ENCODE data around the gene C11orf71.

The C11orf71 gene

DNA sequence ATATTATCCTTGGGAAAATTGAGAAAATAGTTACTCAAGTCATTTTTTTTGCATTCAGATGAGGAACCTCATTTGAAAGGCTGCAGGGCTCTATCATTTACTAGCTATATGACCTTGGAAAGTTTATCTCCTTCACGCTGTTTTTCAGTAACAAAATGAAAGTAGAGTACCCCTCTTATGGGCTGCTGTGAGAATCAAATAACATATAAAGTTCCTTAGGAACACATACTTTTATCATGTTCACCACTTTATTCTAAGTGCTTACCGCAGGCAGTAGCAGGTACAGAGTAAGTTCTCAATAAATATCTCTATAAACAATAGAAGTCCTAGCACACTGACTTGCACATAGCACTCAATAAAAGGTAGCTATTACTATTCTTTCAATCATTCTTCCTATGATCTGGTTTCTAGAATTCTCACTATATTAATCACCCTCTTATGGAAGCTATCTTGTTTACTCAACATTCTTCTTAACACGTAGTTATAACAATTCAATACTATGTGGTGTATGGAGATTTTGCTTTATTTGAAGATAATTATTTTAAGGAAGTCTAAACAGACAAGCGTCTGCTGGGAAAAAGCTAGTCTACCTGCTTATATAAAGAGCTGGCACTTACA is 1.9 kb downstream of the C11orf71 start:
- DNase-seq: no peak

DNA sequence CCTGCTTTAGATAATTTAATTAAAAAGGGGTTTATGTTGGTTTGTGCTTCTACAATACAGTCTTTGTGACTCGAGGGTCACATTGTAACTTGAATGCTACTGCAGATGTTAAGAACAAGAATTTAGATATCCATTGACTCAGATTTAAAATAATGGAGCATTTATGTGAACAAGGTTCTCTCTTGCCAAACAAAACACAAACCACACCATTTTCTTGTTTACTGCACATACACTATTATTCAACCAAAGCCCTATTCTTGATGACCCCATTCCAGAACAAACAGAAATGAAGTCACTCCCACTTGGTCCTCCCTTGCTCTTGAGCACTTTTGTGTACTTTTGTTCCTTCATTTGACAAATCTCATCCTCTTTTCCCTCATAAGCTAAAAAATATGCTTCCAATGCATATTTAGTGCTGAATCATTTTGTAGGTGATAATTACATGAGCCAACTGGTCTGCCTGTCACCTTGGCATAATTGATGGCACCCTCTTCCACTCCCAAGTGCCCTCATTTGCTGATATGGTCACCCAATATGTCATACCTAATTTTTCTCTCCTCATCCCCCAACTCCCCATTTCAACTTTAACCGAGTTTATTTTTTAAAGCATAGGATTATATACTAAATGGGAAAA is 2.8 kb downstream of the C11orf71 start:
- DNase-seq: no peak

DNA sequence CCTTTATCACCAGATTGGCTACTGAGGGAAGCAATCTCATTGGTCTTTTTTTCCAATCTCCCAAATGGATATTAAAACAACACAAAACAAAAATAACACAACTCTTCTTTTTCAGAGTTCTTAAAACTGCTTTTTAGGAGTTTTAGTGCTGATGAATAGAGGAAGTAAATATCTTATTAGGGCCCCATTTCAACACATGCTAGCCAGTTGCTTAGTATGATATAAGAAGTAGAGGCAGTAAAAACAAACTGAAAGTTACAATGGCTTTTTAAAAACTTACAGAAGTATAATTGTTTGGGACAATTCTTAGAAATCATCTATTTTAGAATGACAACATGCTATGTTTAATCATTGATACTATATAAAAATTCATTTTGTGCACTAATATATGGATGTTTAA is 3.4 kb downstream of the C11orf71 start:
- no peak for DNase-seq

DNA sequence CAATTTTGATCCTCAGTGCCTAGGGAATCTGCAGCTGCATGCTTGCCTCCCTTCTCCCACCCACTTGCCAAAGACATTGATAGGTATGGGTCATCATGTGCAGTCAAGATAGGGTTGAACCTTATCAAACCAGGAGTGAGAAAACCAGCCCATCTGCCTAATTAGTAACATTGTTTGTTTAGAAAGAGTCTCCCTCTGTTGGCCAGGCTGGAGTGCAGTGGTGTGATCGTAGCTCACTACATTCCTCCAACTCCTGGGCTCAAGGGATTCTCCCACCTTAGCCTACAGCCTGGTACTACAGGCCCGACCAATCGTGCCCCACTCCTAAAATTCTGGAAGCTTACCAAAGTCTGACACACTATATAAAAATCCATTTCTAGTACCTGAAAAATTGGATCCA is 4.6 kb downstream of the C11orf71 start:
- no peak for DNase-seq

DNA sequence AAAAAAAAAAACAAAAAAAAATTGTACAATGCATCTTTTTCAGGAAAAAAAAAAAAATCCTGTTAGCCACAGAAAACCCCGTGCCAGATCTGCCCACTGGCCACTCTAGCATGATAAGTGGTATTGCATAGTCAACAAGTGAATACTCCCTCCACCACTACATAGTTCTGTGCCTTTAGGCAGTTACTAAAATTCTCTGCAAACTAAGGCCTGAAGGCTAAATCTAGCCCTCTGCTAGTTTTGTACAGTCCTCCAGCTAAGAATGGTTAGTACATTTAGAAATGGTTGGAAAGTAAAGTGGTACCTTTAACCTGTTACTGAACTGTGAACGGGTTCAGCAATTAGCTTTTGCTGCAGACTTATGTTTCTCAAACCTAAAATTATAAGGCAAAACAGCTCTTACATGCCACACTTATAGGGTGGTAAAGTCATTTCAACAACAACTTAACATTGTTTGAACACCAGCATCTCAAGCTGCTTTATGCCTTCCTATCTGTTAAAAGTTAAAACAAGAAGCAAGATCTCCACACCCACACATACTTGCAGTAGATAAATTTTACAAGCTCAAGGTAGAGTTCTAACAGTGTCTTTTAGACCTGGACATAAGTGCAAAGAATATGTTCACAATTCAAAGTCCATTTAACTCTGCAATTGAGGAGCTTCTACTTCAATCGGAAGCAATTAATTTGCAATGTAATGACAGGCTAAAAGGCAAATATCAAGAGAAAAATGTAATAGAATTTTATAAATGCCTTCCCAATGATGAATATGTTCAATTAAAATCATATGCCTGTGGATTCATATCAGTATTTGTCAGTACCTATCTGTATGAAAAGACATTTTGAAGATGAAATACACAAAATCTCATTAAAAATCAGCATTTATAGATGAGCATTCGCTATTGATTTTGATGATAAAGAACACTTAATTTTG is 7.3 kb downstream of the C11orf71 start:
- DNase-seq: no peak

DNA sequence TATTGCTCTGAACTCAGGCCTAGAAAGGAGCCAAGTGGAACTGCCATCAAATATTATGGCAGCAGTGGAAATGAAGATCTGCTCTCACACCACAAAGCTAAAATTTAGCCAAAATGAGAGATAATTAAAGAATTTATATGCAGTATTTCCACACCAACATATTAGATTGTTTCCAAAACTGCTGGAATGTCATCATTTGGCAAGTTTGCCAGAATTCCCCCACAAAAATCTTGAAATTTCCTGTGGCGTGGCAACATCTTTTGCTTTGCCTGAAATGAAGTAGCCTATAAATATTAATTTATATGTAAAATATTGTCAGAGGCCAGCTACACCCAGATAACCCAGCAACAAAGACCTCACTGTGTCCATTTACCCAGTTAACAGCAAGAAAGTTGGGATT is 13.8 kb downstream of the C11orf71 start:
- DNase-seq: no peak

DNA sequence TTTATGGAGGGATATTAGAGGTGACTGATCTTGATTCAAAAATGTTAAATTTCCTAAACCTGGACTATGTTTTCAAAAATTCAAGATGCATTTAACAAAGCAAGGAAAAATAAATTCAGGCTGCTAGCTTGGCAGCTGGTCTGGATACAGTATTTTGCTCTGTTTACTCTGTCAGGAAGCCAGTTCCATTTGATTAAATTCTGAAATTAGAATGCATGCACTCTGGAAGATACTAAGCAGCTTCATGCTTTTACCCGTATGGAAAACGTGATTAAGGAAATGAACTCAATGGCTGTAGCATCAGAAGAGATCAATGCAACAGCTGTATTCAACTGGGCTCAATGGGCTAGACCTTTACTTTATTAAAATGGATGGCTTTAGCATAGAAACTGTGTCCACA is 14.2 kb downstream of the C11orf71 start:
- no peak for DNase-seq

DNA sequence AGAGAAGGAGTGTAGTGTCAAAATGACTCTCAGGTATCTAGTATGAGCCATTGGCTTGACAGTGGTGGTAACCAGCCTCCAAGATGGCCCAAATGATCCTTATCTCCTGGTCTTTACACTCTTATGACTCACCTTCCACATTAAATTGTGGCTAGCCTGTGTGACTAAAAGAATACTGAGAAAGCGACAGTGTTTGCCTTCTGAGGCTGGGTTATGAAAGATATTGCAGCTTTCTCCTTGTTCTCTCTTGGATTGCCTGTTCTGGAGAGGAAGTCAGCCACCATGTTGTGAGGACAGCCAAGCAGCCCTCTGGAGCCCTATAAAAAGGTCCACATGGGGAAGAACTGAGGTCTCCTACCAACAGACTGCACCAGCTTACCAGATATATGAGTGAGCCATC is 15.8 kb downstream of the C11orf71 start:
- no peak for DNase-seq

DNA sequence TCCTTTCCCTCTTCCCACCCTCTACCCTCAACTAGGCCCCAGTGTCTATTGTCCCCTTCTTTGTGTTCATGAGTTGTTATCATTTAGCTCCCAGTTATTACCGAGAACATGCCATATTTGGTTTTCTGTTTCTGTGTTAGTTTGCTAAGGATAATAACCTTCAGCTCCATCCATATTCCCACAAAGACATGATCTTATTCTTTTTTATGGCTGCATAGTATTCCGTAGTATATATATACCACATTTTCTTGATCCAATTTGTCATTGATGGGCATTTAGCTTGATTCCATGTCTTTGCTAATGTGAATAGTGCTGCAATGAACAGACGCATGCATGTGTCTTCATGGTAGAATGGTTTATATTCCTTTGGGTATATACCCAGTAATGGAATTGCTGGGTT is 17.8 kb downstream of the C11orf71 start:
- DNase-seq: no peak

DNA sequence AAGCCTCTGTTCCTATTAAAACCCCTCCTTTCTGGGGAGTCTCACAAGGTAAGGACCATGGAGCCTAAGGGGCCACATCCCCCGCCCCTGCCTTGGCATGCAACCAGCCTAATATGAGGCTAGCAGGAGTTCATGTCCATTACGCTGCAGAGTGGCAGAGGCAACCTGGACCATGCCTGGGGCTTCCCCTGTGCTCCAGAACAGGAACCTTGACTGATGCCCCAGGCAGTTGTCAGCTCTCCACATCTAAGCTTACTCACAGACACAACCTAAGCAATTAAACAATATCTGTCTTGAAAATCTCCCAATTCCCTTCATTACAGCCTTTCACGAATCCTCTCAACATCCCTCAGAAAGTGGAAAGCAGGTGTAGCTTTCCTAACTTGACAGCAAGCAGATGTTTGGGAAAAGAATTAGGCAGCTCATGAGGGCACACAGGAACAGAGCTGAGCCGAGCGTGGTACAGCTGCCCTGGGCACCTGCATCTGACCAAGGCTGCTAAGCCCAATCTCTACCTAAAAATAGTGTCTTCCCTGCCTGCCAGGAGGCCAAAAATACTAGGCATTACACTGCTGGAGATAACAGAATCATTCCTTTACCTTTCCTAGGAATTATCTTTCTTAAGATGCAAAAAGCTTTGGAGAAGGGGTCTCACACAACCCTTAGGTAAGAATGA is 20.8 kb downstream of the C11orf71 start:
- DNase-seq: no peak

DNA sequence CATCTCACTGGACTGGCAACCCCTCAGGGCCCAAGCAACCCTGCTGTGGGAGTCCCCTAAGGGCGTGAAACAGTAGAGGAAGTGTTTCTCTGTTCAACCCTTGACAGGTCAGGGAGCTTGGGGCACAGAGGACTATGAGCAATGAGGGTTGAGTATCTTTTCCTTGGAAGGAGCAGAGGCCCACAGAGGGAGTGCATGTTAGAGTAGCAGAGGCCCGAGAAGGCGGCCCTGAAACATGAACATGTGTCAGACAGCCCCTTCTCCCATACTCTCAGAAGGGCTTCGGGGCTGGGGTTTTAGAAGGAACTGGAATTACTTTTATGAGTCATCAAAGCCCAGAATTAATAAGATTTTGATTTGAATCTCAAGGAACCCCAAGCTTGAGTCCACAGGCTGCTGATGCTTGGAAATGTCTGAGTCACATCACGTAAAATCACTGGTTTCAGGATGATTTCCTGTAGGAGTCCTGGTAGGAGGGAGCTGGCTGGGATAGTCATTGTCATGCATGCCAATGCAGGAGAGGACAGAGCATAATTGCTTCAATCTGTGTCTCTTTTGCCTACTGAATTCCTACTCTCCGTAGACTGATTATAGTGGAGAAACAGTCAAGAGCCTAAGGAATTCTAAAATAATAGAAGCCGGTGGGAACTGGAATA is 22.6 kb downstream of the C11orf71 start:
- DNase-seq: no peak

DNA sequence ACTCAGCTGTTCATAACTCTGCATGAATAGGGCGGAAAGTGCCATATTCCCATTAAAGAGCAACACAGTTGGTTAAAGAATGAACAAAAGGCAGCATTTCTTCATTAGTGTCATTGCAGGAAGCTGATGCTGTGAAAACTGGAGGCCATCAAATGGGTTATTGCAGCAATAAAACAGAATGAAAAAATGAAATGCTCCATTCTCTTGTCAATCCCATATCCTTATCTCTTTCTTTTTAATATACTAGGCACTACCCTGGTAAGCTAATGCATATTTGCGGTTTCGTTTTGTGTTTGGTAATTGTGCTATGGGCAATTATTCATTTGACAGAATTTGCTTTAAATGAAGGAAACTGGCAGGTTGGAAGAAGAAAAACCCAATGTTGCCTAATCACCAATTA is 25.3 kb downstream of the C11orf71 start:
- no peak for DNase-seq

DNA sequence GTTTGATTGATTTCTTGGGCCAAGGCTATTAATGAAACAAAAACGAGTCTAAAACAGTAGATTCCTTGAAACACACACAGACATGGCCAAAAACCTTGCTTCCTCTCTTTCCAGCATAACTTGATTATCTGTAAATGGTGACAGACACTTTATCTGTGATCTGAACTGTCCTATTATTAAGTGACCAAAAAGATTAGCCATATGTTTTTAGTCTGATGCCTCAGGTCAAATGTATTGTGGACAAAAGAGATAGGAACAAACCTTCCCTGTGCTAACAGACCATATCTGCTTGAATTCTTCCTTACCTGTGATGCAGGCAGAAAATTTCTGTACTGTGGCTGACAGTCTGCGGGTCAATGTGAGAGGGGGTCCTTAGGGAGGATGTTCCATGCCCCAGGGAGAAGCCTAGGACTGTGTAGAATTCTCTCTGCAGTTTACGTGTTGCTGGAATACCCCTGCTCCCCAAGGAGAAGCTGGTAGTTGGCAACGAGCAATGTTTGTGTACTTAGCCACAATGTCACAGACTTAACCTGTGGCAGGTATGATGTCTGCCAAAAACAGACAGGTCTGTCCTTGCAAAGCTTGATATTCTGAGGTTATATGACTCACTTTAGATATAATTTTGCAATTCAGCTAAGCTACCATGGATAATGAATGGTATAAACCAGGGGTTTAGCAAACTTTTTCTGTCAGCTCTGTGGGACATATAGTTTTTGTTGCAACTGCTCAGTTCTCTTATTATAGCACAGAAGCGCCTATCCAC is 31.2 kb downstream of the C11orf71 start:
- no peak for DNase-seq

DNA sequence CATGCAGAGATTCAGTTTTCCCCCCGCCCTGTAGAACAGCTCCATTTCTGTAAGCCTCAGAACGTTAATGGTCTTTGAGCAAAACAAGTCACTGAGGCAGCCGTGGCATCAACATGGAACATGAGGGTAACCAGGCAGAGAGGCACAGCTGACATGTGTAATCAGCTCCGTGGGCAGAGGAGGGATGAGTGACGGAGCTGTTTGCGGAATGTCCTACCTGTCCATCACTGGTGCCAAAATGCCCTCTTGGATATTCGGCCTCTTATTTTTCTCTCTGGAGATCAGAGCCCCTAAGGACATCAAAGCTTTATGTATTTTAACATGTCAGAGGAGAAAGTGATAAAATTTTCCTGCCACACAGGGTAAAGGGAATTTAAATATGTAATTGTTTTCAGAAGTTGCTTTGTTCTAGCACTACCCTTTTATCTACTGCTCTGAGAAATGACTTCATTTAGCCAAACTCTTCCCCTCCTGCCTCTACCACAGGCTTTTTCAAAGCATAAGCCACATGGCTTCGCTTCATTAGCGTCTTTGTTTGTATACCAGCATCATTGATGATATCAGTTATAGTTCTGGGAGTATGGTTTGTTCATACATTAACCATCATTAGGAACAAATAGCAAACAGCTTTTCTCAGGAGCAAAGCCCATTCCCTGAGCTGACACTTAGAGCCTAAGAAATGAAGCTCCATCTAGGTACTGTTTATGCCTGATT is 32.9 kb downstream of the C11orf71 start:
- DNase-seq: no peak

DNA sequence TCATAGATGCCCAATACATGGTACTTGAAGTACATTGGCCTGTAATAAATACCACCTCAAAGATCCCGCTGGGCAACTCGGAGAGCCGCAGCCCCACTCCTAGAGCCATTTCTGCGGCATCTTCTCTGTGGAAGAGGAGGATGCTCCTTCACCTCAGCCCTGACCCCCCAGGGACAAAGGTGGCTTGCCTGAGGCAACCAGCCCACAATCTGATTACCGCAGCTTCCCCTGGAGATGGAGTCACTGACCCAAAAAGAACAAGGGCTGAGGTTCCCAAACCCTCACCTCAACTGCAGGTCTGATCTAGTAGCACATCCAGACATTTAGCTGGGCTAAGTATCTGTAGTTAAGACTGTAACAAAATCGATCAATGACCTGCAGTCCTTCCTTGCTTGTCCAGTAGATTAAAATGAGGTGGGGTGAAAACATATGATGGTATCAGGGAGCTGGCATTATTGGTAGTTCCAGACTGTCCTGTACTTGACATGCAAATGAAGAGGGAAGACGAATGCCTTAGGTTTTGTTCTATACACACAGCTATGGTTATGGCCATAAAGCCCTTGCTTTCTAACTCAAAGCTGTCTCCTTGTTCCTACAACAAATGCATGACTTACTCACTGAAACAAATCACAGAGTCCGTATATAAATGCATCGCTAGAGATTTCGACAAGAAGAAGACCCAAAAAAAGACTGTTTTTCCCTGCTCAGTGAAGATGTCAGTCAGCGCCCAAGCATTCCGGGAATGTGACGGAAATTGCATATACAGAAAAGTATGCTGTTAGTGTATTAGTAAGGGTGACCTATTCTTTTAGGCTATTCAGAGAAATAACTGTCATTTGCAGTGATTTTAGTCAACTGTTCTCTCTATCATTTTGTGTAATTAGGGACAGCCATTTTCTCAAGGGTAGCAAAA is 33.7 kb downstream of the C11orf71 start:
- no peak for DNase-seq

DNA sequence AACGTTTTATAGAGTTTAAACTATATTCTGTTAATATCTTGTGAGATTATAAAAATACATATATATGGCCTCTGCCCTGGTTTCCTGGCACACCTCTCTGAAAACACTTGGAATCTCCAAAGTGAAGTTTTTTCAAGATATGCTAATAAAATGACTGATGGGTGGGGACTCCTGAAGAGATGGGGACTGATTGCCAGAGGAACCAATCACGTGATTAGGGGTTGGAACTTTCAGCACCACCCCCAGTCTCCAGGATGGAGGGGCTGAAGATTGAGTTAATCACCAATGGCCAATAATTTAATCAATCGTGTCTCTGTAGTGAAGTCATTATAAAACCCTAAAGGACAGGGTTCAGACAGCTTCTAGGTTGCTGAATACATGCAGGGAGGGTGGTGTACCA is 37.4 kb downstream of the C11orf71 start:
- no peak for DNase-seq

DNA sequence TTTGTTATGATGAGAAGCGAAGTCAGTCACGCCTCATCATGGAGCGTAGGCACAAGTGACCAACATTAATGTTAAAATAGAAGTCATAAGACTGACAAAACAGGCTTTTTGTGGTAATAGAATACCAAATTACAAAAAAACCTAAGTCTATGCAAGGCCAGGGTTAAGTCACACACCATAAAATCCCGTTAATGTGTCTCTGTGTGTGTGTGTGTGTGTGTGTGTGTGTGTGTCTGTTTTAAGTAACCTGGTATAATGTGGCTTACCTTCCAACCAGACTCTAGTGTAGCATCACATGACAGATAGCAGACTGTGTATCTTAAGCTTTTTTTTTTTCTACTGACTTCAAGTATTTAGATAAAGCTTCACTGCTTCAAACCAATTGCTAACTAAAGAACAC is 38.0 kb downstream of the C11orf71 start:
- DNase-seq: no peak

DNA sequence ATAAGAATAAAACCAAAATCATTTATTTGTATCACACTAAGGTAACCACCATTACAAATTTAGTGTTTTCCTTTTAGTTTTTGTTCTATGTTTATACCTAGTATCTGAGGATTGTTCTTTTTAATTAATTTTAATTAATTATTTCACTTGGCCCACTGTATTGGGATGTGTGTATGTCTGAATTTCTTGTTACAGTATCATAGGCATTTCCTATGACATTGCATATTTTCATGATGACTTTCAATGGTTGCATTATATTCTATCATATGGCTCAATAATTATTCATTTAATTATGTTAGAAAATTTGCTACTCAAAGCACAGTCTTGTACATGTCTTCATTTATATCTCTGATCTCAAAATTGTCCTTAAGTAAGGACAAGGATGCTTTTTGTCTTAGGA is 41.0 kb downstream of the C11orf71 start:
- no peak for DNase-seq

DNA sequence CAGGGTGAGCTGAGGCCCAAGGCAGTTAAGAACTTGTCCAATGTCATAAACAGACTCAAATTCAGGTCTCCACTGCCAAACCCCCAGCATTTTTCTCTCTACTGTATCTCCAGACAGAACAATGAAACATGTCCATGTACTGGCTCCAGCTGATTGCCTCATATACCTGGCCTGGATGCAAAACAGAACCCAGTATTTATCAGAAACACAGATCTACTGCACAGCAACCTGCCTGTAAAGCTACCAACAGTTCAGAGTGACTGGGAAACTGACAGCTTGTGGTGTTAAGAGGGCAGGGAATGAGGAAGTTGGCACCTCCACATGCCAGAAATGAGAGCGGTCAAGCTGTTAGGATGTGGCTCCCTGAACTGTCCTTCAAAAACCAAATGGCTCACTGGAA is 41.6 kb downstream of the C11orf71 start:
- DNase-seq: no peak

DNA sequence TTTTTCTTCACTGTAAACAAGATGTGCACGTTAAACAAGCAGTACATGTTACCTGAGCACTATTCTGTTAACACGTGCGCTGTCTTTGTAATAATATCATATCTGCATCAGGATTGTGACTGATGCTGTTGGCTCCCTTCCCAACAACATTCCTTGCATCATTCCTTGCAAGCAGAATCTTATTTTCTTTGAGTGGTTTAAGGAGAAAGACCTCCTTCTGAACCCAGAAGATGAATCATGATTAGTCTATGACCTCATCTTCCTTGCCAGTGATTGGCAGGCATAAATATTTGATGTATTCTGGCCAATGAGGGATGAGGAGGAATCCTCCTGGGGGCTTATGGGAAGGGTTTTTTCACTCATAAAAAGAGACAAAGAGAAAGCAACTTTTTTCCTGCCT is 46.2 kb downstream of the C11orf71 start:
- no peak for DNase-seq

Measured in stimulated activated CD4-positive, alpha-beta T cell treated with anti-CD3 and anti-CD28 coated beads, Interleukin-2, amount 100 ng/mL, for 48 hours (primary cell).